Measurements from ENCODE around the gene HEMK1. TPM values are rescaled to one million over a fixed set of nuclear protein-coding genes. Genes with fewer than 3 reads are reported as not detected.

Gene HEMK1
- total and polyA plus RNA-seq, 2 of the 4 experiments (the other 2 are of a cell fraction), result 17.2 to 20.8 TPM

GRCh38 chr3:50585919-50586762 lies 16.8 kb downstream of the HEMK1 start (continued):
- no peak for TF ChIP-seq ELK1 (IDR thresholded peaks at IDR 0.05; ENCODE audit: borderline replicate concordance, low read depth, low read length)

GRCh38 chr3:50586763-50587070 lies 17.4 kb downstream of the HEMK1 start:
- H3K27ac ChIP-seq (ENCODE audit: insufficient read depth, low read length), result no peak overlapping the region
- no peaks in the 10 kb centered on the region for H3K27me3 ChIP-seq (ENCODE audit: control insufficient read depth, insufficient read depth, low read length)
- dilution Hi-C loops (cut with HindIII; ENCODE audit: low sequenced_read_pairs, unreplicated experiment) (no loop called here), in situ Hi-C loops (cut with MboI; ENCODE audit: low sequenced_read_pairs) (no loop called here), intact Hi-C loops (cut with micrococcal nuclease) (no loop called here)
- no peak overlapping the region for H2AK9ac ChIP-seq (replicated peaks; ENCODE audit: low read depth, low read length, poor library complexity)
- no peak overlapping the region for H3K4me2 ChIP-seq (ENCODE audit: low read depth, low read length)
- H2BK15ac ChIP-seq (ENCODE audit: low read depth, low read length), result no peak overlapping the region
- H3K9ac ChIP-seq (ENCODE audit: low read depth, low read length), result no peak overlapping the region
- H4K8ac ChIP-seq (ENCODE audit: low read depth in 2 of 2, low read length in 2 of 2), result no peak overlapping the region
- H4K20me1 ChIP-seq (ENCODE audit: insufficient read depth, low read length), result no peaks in the 10 kb centered on the region
- no TSS peak for BruUV-seq (replicated peaks)
- no peak overlapping the region for H2BK5ac ChIP-seq (ENCODE audit: low read depth, low read length, poor library complexity, severe bottlenecking)
- H3K18ac ChIP-seq (ENCODE audit: low read depth, low read length), result no peak overlapping the region
- no CpG with 5 or more reads among the region's 3 CpGs for WGBS, 2 experiments (ENCODE audit: extremely low coverage in 2 of 2, insufficient read length in 1 of 2)
- H2BK20ac ChIP-seq (ENCODE audit: low read depth, low read length), result no peak overlapping the region
- no peak overlapping the region for H2AFZ ChIP-seq (replicated peaks; ENCODE audit: low read length, poor library complexity)
- H4K5ac ChIP-seq (ENCODE audit: low read depth, low read length), result no peak overlapping the region
- DNase-seq, result no peak
- H3K14ac ChIP-seq (replicated peaks; ENCODE audit: low read depth, low read length), result no peak overlapping the region
- no peaks in the 10 kb centered on the region; the same call in 1 of the 2 replicates for H3K4me1 ChIP-seq (ENCODE audit: control insufficient read depth, insufficient read depth, low read length)
- no peak overlapping the region for H3K56ac ChIP-seq (ENCODE audit: extremely low read depth, insufficient read depth, low read length)
- no peak overlapping the region for H4K91ac ChIP-seq (ENCODE audit: insufficient read depth, low read depth, low read length)
- POLR2A ChIA-PET (ENCODE audit: unreplicated experiment), result no interaction called here
- H2BK120ac ChIP-seq (ENCODE audit: low read depth, low read length), result no peak overlapping the region
- H3K4me3 ChIP-seq (ENCODE audit: insufficient read depth, low read depth, low read length), result no peak overlapping the region
- TF ChIP-seq POLR2A (IDR thresholded peaks at IDR 0.05; ENCODE audit: low read depth, low read length), result no peak
- TF ChIP-seq RCOR1 (IDR thresholded peaks at IDR 0.05; ENCODE audit: insufficient replicate concordance, low read length), result no peak
- no peak for TF ChIP-seq MAZ (IDR thresholded peaks at IDR 0.05; ENCODE audit: borderline replicate concordance, low read depth, low read length)
- TF ChIP-seq CTCF (conservative IDR thresholded peaks at IDR 0.05; ENCODE audit: low read depth, low read length), result no peak
- TF ChIP-seq RAD21 (IDR thresholded peaks at IDR 0.05; ENCODE audit: low read length), result no peak
- TF ChIP-seq BHLHE40 (IDR thresholded peaks at IDR 0.05; ENCODE audit: low read depth, low read length), result no peak
- no peak for TF ChIP-seq NFE2L2 (IDR thresholded peaks at IDR 0.05; ENCODE audit: low read depth, low read length)
- no peak for TF ChIP-seq RFX5 (IDR thresholded peaks at IDR 0.05; ENCODE audit: low read depth, low read length)
- no peak for TF ChIP-seq USF2 (IDR thresholded peaks at IDR 0.05; ENCODE audit: low read depth, low read length)
- ATAC-seq (ENCODE audit: low read depth), result no peak
- no peak overlapping the region for H3K4ac ChIP-seq (ENCODE audit: low read depth, low read length)
- no peaks in the 10 kb centered on the region for H3K9me3 ChIP-seq (ENCODE audit: control insufficient read depth, insufficient read depth, low read length)
- 0 out of 2 replicates have a peak, but pooled peaks cover 3% of the 10 kb centered on the region for H3K9me1 ChIP-seq (ENCODE audit: insufficient read depth, low read length)
- no peaks in the 10 kb centered on the region for H3K79me1 ChIP-seq (ENCODE audit: low read depth in 1 of 2, low read length in 2 of 2)
- CTCF ChIA-PET, result interaction anchor here (0.6 kb wide), 1 partner anchor 45 kb away, joined by 3 read pairs; no protein-coding TSS in a partner anchor
- peaks cover 6% of the 10 kb centered on the region; the same call in 1 of the 2 replicates for H3K36me3 ChIP-seq (ENCODE audit: control insufficient read depth, insufficient read depth, low read length)
- H3K23ac ChIP-seq (ENCODE audit: low read depth, low read length), result no peak overlapping the region
- no peak overlapping the region for H2AK5ac ChIP-seq (ENCODE audit: low read depth, low read length)
